ENCODE measurements around the gene SLC66A2.

- TF ChIP-seq CTCF (IDR thresholded peaks at IDR 0.05) (no peak), EZH2 (IDR thresholded peaks at IDR 0.05) (no peak), EZH2phosphoT487 (IDR thresholded peaks at IDR 0.05) (no peak)
Measured at GRCh38 chr18:79954791-79955190, 3.3 kb upstream of the SLC66A2 start.
